ENCODE data around the gene TCERG1.

TCERG1 gene

DNA sequence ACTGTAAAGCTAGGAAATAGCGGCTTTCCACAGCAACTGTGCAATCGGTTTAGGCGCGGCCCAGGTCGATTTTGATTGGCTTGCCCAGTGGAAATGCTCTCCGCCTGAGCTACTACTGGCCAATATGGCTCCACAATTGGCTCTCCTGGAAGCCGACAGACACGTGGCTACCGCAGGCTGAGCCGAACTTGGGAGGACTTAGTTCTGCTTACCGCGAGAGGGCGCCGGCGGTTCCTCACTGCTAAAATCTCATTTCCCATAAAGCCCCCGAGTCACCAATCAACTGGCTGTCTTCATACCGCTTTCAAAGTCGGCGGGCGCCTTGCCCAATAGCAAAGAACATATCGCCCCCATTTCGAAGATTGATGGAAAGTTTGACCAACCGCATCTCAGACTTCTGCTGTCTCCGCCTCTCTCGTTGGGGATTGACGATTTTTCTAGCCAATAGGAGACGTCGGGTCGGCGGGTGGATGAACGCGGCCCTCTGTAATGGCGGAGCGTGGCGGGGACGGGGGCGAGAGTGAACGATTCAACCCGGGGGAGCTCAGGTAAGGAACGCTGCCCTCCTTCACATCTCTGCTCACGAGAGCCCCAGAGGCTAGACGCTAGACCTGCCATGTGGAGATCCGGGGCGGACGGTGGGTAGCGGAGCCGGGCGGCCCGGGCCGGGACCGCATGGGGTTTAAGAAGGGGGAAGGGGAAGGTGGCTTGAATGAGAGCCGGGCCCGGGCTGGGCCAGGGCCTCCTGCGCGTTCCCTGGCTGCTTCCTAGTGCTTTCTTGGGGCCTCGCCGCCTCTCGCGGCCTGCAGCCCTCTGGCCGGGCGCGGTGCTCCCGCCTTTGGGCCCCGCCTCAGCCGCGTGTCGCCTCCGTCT, at the start of gene TCERG1:
TSS of gene TCERG1 (plus strand) at position 473 of the 873 bp plus-strand sequence. CDS start at position 490, 17 bp downstream.
- DNase-seq (ENCODE audit: low spot score), result peak; percentile 100

DNA sequence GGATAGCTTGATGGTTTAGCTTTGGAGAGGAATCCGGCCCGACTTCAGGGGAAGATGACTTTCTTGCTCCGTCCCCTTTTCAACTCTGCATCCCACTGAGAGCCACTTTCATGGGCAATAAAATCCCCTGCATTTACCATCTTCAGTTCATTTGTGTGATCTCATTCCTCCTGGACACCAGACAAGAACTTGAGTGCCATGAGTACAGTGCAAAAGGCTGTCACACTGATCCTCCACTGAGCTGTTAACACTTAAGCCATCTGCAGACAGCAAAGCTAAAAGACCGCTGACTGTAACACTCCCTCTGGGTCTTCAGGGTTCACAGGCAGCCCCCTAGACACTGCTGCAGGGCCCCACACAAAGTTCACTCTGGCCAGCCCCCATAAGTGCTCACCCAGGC, 48.3 kb upstream of the TCERG1 start:
- DNase-seq (ENCODE audit: low spot score), result no peak

DNA sequence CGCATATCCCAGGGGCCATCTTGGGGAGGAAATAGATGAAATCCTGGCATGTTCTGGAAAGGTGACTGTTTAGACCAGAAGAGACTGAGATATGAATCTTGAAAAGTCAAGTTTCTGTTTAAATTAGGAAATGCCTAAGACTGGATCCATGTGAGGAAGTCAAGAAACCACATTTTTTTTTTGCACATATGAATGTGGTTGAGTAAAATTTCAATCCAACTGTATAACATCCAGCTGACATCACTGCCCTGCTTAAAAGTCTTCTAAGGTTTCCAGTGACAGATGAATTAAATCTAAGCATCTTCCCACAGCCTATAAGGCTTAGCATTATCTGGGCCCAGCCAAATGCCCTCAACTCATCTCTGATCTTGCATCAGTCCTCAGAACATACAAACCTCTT, 47.7 kb upstream of the TCERG1 start:
- DNase-seq (ENCODE audit: low spot score), result no peak

DNA sequence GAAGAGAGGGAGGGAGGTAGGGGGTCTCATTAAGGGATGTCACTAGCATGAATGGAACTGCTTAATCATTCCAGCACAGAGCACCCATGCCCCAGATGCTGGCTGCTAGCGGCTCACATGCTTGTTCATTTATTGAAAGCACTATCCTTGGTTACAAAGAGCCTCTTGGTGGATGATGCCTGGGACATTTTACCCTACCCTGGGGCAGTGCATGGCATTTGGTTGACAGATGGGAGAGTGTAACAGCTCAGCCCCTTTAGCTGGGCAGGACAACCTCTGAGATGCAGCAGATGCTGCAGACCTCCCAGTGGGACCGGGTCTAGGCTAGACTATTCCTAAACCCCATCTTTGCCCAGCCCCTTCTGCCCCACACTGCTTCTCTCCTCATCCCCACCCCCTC, 46.9 kb upstream of the TCERG1 start:
- DNase-seq (ENCODE audit: low spot score), result no peak

DNA sequence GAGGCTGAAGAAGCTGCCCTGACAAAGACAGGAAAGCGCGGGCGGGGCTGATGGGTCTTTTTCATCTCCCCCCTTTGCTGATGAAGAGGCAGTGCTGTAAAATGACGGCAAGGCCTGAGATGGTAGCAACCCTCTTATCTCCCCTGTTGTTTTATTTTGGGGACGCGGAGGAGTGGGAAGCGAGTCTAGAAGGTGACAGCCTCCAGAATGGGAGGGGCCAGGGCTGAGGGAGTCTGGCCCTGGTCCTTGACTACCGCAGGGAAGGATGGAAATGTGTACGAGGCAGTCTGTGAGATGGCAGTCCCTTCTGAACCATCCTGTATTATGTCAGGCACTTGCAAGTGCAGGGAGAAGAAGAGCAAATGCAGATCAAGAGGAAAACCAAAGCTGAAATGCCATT, 46.1 kb upstream of the TCERG1 start:
- DNase-seq (ENCODE audit: low spot score), result no peak

DNA sequence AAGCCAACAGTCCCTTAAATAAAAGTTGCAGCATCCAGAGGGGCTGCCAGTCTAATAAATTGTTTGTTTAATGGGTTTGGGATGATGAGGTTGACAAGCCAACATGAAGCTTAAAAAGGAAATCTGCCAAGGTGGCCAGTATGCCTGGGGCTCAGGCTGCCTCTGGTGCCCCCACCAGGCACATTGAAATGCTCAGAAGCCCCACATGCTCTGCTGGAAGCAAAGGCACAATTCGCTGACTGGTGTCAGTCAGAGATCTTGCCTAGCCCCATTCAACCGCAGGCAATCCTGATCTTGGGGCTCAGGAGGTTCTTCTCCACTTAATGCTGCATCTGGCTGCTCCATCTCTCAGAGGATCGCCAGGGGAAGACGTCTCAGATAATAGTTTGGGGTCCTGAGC, 44.2 kb upstream of the TCERG1 start:
- no peak for DNase-seq (ENCODE audit: low spot score)

DNA sequence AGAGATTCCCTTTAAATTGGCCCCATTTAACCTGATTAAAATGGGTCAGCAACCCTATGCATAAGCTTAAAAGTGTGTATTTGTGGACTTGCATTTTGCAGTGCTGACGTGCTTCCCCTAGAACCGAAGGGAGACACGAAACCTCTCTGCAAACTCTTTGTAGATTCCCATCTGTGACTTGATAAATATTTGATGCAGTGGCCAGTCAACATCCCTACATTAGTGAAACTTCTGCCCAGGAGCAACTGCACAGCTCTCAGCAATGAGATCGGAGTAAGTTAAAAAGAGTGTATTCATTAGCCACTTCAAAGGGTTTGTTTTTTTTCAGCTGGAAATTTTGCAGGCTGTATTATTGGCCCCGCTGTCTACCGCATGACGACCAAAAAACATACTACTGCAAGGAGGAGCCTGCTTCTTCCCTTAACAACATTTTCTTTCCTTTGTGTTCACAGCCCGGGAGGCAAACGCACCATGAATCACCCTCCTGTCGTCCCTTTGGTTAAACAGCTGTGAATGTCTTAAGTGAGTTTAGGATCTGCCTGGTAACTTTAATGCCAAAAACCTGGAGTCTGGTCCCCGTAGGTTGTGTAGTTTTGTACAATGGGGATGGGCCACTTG, 38.0 kb upstream of the TCERG1 start:
- DNase-seq (ENCODE audit: low spot score), result peak; percentile 22

DNA sequence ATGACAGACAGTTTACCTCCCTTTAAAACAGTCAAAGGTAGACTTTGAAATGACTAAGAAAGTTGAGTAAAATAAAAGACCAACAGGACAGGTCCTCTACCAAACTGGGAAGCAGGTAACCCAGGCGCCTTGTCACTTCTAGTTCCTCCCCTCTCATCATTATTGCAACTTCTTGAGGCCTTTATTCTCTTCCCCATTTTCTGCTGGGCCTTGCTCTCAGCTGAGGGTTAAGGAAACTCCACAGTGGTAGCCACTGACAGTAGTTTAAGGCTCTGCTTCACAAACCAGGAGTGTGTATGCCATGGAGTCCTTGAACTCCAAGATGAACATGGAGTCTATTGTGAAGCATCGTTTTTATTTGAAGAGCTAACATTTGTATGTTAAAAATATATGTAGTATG, 36.9 kb upstream of the TCERG1 start:
- no peak for DNase-seq (ENCODE audit: low spot score)

DNA sequence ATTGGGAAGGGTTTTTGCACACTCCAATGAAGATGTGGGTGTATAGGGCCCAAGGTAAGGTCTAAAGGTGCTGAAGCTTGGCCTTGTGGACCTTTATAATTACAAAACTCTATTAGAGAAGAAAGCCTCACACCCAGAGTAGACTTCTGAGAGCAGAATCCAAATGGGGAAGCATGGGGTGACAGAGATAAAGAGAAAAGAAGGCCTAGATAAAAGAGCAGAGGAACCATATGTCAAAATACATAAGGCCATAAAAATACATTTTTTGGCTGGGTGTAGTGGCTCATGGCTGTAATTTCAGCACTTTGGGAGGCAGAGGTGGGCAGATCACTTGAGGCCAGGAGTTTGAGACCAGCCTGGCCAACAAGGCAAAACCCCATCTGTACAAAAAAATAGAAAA, 27.4 kb upstream of the TCERG1 start:
- no peak for DNase-seq (ENCODE audit: low spot score)

DNA sequence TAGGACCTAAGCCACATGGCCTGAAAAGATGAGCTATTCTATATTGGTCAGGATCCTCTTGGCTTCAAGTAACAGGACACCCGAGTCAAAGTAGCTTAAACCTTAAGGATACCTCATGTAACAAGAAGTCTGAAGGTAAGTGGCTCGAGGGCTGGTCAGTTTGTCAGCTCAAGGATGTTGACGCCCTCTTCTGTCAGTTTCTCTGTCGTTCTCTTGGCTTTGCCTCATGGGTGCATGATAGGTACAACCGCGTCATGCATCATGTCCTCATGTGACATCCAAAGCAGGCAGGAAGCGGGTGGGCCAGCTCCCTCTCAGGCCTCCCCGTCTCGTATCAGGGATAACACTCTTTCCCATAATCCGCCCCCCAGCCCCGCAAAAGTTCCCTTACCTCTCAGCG, 22.1 kb upstream of the TCERG1 start:
- no peak for DNase-seq (ENCODE audit: low spot score)

DNA sequence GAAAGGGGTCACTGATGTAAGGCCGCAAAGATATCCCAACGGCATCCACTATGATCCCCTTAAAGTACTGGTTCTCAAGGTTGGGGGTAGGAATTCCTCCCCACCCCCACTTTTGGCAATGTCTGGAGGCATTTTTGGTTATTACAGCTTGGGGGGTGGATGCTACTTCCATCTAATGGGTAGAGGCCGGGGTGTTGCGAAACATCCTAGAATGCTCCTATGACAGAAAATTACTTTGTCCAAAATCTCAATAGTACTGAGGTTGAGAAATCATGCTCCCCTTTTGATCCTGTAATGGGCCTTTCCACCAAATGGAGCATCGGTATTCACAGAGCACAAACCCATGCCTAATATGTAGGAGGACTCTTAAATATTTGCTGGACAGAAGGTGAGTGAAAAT, 20.8 kb upstream of the TCERG1 start:
- DNase-seq (ENCODE audit: low spot score), result no peak

DNA sequence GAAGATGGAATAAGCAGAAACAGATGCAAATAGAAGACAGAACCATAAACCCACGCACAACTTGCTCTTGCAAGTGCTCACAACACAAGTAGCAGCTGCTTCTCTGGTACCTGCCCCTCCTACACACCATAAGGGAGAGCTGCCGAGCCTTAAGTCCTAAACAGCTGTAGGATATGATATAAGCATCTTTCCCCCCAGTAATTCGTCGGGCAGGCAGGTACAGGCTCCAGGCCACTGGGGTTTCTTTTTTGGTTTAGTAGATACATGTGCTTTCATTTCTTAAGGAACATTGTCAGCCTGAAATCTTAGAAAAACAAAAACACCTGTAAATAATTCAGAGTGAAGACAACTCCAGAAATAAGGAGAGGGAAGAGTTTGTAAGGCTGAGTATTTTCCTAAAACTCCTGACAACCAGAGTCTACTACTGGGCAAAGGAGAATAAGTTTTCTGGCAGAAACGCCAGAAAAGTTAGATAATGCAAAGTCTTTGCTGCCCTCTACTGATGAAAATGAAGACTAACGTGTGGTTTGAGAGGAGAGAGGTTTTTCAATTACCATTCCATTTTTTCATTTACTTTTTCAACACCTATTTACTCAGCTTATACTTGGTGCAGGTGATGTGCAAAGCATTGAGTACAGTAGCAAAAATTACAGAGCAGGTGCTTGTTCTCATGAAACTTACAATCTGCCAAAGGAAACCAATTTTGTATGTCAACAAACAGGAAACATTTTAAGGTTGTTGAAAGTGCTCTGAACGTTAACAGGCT, 20.1 kb upstream of the TCERG1 start:
- DNase-seq (ENCODE audit: low spot score), result peak; percentile 77

DNA sequence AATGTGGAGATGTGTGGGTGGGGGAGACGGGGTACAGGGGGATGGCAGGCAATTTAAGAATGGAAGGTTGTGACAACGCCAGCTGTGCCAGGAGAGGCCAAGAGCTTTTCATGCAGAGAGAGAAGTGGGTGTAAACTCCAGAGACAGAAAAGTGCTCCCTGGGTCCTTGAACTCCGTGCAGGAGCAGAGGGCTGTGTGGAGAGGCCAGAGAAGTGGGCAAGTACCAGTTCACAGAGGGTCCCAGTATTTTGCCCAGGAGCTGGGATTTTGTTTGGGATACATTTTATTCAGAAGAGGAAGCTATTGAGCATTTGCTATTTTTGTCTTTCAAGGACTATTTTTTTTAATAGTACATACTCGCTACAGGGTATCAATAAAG, 19.5 kb upstream of the TCERG1 start:
- no peak for DNase-seq (ENCODE audit: low spot score)

DNA sequence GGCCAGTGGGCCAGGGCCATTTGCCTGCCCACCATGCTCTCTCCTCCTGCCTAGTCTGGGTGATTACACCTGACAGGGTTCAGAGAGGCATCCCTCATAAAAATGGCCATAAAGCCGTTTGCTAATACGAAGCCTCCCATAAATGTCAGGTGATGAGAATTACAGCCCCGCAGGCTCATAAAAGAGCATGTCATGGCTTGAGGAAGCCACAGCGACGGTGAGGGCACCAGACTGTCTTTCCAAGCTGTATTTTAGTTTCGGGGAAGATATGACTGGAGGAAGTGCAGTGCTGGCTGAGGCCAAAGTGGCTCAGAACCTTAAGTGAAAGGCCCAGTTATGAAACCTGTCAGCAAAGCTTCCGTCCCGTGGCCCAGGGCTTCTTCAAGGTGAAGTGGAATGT, 18.5 kb upstream of the TCERG1 start:
- peak; percentile 25 for DNase-seq (ENCODE audit: low spot score)

DNA sequence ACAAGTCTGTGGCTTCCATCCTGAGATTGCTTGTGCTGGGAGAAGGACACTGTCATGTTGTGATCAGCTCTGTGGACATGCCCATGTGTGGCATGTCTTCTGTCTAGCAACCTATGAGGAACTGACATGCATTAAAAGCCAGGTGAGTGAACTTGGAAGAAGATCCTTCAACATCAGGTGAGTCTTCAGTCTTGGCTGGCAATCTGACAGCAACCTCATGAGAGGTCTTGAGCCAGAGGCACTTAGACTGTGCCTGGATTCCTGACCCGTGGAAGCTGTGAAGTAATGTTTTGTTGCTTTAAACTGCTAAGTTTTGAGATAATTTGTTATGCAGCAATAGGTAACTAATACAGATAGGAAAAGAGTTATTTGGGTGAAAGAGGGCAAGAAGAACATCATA, 6.8 kb upstream of the TCERG1 start:
- DNase-seq (ENCODE audit: low spot score), result no peak

DNA sequence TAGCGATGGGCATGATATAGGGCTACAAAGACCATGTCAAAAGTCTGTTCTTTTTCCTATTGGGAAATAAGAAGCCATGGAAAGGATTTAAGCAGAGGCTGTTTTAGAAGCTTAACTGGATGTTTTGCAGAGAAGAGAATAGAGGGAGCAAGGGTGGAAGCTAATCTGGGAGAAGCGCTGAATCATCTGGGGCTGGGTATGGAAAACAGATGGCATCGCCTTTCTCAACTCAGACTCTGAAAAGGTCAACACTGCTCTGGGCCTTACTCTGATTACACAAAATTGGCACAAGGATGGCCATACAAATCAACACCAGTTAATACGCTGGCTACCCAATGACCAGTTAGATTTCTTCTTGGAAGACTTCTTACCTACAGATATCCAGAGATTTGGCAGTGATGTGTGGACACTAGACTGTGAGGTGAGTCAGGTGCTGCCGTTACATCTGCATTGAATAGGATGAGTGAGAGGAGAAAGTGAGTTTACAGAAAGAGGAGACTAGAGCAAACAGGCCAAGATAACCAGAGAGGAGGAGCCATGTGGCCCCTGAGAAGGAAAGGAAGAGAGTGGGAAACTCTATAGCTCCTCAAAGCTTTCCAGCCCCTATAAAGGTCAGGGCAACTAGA, 6.2 kb upstream of the TCERG1 start:
- DNase-seq (ENCODE audit: low spot score), result no peak

DNA sequence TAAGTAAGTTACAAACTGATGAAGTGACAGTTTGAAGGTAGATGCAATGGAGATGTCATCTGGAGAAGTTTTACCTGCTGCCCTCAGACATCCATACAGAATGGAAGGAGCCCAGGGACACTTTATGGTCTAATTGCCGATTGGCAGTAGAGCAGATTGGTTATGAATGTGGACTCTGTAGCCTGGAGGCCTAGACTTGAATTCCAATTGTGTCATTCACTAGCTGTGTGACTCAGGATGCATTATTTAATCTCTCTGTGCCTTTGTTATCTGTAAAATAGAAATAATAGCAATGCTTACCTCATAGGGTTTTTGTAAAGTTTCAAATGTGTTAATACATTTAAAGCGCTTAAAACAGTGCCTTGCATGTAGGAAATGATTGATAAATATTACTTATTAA, 5.2 kb upstream of the TCERG1 start:
- no peak for DNase-seq (ENCODE audit: low spot score)

DNA sequence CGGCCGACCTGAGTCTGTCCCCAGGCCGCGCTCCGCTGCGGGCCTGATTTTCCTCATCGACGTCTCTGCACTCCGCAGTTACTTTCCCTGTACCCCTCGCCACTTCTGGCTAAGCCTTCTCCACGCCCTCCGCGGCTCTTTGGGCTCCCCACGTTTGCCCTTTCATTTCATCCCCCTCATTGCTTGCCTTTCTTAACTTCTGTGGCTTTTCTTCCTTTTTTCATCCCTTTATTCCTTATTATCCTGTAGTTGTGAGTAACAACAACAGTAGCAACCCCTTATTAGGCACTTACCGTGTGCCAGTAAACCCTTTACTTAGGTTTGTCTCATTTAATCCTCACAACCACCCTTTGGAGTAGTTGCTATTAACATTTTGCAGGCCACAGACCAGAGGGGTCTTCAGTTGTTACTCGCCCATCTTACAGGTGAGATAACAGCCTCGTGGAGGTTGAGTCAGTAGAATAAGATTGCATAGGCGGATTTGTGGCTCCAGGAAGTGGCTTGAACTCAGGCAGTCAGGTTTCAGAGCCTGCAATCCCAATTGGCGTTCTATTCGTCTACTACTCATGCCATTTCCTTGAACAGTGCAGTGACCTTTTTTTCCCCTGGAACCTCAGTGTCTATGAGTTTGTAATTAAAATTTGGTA, 724 bp downstream of the TCERG1 start:
- DNase-seq (ENCODE audit: low spot score), result peak; percentile 45

DNA sequence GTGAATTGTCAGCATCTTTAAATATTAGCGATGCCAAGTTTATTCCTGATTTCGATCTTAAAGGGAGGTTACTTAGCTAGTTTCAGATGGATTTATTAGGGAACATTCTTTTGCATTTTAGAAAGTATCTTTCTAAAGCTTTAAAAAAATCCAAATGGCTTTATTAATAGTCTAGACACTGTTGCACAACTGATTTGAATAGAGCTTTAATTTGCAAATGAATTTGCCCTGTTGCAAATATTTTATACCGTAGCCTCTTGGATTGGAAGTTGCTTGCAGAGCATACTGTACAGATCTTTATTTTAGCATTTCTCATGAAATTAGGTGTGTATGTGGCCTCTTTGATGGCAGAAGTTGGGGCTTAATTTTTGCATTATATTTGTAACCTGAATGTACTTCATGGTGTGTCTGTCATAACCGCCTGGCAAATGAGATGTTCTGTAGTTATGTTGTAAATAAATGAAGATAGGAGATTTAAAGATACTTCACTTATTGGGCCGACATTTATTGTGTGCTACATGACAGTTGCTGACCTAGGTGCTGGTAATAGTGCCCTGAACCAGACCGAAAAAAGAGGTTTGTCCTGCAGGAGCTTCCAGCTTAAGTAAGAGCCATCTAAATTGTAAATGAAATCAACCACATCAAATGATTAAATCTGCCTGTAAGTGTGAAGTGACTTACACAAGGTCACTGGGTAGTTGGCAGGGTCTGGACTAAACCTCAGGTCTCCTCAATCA, 1.8 kb downstream of the TCERG1 start:
- DNase-seq (ENCODE audit: low spot score), result no peak

DNA sequence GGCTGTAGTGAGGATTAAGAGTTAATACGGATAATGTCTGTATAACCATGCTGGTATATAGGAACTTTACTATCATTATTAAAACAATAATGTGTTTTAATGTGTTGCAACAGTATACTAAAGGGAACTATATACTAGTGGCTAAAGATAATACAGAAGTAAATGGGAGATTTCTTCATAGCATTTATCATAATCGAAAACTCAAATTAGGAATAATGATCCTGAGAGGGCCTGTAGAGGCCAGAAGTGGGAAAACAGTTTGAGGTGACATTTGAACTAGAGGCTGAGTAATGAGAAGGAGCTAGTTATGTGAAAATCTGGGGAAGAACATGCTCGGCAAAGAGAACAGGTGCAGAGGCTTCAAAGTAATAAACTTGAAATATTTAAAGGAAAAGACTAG, 2.9 kb downstream of the TCERG1 start:
- DNase-seq (ENCODE audit: low spot score), result no peak

DNA sequence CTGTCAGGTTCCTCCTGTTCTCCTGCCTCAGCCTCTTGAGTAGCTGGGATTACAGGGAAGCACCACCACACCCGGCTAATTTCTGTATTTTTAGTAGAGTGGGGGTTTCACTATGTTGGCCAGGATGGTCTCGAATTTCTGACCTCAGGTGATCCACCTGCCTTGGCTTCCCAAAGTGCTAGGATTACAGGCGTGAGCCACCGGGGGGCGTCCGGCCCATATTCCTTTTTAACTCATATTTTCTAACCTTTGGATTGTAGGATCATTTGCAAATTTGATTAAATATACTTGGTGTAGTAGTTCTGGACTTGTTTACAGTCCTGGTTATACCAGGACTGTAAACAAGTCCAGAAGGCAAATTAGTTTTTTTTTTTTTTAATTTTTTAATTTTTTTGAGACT, 4.3 kb downstream of the TCERG1 start:
- DNase-seq (ENCODE audit: low spot score), result no peak

All from SW480 (cell line).